ENCODE data around the gene ZFPM1.

- no peak for TF ChIP-seq POLR2AphosphoS5 (IDR thresholded peaks at IDR 0.05; ENCODE audit: borderline replicate concordance, low read depth, low read length)
- TF ChIP-seq EZH2 (IDR thresholded peaks at IDR 0.05) = peak; percentile 73
Observed at GRCh38 chr16:88430524-88431446, 22.3 kb upstream of the ZFPM1 start.
